ENCODE results near the gene GTF2A2.
"Not testable (repeated sequence)": the region's sequence is repeated elsewhere in the genome, so short reads cannot be mapped to it uniquely, and the experiment has no call there.

The GTF2A2 gene

DNA sequence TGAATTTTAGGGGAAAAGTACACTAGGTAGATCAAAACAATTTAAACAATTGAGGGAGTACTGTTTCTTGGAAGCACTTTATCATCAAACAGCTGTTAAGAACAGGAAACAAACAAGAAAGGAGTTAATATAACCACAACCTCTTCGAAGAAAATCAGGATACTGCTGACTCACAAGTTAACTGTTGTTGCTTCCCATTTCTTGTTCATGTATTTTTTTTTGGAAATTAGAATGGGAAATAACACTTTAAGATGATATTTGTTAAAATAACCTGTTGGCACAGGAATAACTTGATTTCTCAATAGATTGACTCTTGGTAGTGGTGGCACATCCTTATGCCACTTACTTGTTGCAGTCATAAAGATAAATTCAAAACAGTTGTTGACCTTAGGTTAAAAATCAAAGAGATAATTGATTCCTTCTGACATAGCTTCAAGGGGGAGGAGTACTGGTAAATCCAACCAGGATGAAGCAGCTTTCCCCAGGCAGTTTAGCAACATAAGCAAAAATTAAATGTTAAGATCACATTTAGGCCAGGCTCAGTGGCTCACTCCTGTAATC lies 28.5 kb upstream of the GTF2A2 start:
- no peak for DNase-seq
- Mint-ChIP-seq H3K27ac (peak overlapping the region in 1 of 2 donors; percentile 53), H3K9me3 (no peaks in the 10 kb centered on the region), H3K27me3 (no peaks in the 10 kb centered on the region), H3K4me1 (peaks cover 44% of the 10 kb centered on the region), H3K4me3 (peak overlapping the region; percentile 64 to 77)
- ATAC-seq, result no peak

DNA sequence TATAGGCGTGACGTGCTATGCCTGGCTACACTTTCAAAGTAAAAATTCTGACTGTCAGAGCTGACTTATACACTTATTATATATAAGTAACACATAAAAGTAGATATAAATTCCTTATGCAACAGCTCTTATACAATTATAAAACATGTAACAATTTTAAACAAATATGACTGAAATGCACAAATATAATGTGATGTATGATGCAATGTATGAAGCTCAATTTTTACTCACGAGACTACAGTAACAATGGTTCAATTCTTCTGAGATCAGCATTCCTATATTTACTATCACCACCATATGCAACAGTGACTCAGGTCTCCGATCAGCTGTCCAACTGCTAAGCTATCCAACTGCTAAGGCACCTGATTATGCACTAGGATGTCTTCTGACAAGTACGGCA lies 23.6 kb upstream of the GTF2A2 start:
- DNase-seq (no peak), ATAC-seq (no peak)
- no peak overlapping the region for H3K4me3 Mint-ChIP-seq
- no peaks in the 10 kb centered on the region for H3K9me3 Mint-ChIP-seq
- no peaks in the 10 kb centered on the region for H3K27me3 Mint-ChIP-seq
- H3K27ac Mint-ChIP-seq, result no peak overlapping the region
- H3K4me1 Mint-ChIP-seq, result peaks cover 24% of the 10 kb centered on the region

DNA sequence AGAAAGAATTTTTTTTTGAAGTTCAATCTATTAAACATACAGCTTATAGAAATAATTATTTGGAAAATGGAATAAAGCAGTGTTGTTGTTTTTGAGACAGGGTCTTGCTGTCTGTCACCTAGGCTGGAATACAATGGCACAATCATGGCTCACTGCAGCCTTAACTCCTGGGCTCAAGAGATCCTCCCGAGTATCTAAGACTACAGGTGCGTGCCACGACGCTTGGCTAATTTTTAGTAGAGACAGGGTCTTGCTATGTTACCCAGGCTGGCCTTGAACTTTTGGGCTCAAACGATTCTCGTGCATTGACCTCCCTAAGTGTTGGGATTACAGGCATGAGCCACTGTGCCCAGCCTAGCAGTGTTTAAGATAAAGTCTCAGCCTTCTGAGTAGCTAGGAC lies 23.0 kb upstream of the GTF2A2 start:
- H3K27ac Mint-ChIP-seq, result no peak overlapping the region
- no peak for ATAC-seq
- H3K4me1 Mint-ChIP-seq, result peaks cover 19% of the 10 kb centered on the region
- no peak for DNase-seq
- no peaks in the 10 kb centered on the region for H3K9me3 Mint-ChIP-seq
- no peak overlapping the region for H3K4me3 Mint-ChIP-seq
- H3K27me3 Mint-ChIP-seq, result no peaks in the 10 kb centered on the region

DNA sequence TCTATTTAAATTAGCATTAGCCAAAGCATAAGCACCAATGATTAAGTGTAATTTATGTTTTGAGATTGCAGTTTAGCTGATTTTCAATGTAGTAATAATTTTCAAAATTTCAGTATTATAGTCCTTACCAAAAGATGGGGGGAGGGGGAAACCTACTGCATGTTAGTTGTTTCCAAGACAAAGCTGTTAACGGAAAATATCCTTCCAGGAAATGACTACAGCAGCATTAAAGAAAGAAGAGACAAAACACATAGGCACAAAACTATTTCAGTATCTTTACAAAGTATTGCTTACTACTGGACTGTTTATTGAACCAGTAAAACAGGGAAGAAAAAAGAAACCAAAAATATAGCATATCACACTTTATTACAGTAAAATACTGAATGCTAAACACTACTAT lies 21.3 kb upstream of the GTF2A2 start:
- Mint-ChIP-seq H3K4me3 (peak overlapping the region in 1 of 2 donors; percentile 12), H3K4me1 (peaks cover 15% of the 10 kb centered on the region), H3K9me3 (no peaks in the 10 kb centered on the region), H3K27ac (no peak overlapping the region), H3K27me3 (no peaks in the 10 kb centered on the region)
- DNase-seq (no peak), ATAC-seq (no peak)

DNA sequence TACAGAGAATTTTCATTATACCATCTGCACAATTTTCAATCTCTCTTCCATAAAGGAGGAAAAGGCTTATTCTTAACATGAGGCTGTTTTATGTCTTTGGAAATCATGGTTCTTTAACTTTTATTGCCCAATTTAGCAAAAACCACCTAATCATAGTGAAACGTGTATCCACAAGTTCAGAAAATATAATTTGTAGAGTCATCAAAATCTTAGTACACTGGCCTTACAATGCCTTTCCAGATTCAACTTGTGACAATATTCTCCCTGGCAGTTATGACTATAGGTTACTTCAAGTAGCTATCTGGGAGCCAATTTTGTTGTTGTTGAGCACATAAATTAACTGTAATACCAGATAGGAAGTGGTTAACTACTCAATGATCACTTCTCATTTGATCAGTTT lies 20.9 kb upstream of the GTF2A2 start:
- Mint-ChIP-seq H3K4me1 (peaks cover 12% of the 10 kb centered on the region), H3K27ac (no peak overlapping the region), H3K27me3 (no peaks in the 10 kb centered on the region), H3K9me3 (no peaks in the 10 kb centered on the region), H3K4me3 (no peak overlapping the region)
- ATAC-seq, result no peak
- no peak for DNase-seq

DNA sequence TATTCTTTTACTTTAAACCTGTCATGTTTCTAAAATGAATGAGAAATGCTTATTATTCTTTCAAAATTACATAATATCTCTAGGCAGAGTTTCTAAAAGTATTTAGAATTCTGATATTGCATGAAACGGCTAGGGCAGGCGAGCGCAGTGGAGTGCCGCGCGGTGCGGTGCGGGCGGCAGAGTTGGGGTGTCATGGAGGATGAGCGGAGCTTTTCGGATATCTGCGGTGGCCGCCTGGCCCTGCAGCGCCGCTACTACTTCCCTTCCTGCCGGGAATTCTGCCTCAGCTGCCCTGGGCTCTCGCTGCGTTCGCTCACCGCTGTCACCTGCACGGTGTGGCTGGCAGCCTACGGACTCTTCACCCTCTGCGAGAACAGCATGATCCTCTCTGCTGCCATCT lies 19.2 kb upstream of the GTF2A2 start:
- Mint-ChIP-seq H3K27ac (no peak overlapping the region), H3K4me3 (no peak overlapping the region), H3K4me1 (peaks cover 9% of the 10 kb centered on the region), H3K9me3 (no peaks in the 10 kb centered on the region), H3K27me3 (no peaks in the 10 kb centered on the region)
- DNase-seq (no peak), ATAC-seq (no peak)

DNA sequence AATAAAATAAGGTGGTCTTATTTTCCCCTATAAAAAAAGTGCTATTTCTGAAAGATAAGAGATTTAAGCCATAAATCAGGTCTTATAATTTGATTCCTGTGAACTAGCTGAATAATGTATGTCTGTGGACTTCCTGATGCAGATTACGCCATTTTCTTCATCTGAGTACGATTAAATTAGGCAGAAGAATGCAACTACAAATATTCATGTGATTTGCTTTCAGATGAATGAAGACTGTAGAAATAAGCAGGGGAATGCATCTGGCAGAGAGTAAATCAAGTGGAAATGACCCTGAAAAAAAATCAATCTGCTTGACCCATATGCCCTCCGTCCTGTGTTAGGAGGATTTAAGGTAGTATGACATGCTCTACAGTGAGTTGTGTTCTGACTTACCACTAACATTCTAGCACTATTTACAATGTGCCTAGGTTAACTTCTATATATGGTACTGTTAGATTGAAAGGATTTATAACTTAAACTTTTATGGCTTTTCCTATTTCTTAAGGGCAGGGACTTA lies 17.1 kb upstream of the GTF2A2 start:
- Mint-ChIP-seq H3K27me3 (no peaks in the 10 kb centered on the region), H3K4me1 (peaks cover 3% of the 10 kb centered on the region), H3K9me3 (no peaks in the 10 kb centered on the region), H3K4me3 (no peak overlapping the region), H3K27ac (peak overlapping the region in 1 of 2 donors; percentile 59)
- no peak for DNase-seq
- no peak for ATAC-seq

DNA sequence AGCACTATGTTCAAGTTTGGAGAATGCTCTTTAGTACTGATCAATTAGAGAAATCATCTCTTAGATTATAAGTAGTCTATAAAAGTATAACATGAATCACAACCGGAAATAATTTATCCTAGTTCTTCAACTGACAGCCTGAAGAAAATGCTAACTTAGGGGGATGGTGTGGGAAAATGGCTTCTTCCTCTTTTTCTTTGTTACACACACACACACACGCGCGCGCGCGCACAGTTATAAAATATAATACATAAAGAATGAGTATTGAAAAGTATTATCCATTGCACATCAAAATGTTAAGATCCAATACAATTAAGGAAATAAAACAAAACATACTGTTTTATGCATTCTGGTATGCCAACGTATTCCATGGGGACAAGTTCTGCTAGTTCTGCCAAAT lies 11.2 kb upstream of the GTF2A2 start:
- H3K27ac Mint-ChIP-seq, result no peak overlapping the region
- no peaks in the 10 kb centered on the region for H3K9me3 Mint-ChIP-seq
- ATAC-seq (no peak), DNase-seq (no peak)
- no peaks in the 10 kb centered on the region for H3K4me1 Mint-ChIP-seq
- H3K27me3 Mint-ChIP-seq, result no peaks in the 10 kb centered on the region
- H3K4me3 Mint-ChIP-seq, result no peak overlapping the region

DNA sequence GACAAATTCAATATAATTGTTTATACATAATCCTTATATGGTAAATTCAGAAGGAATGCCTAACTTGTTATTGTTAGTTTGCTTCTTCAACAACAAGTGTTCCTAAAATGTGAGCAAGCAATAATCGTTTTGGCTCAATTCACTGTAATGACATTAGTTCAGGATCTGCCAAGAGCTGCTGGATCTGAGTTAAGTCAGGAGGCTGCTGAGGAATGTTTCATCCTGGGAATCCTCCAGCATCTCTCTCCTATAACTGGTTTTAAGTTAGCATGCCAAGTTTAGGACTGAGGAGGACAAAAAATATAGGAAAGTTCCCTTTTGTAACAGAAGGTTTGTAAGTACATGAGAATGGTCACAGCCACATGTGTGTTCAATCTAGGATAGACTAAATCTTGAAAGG lies 4.9 kb upstream of the GTF2A2 start:
- ATAC-seq (no peak), DNase-seq (no peak)
- no peak overlapping the region for H3K4me3 Mint-ChIP-seq
- no peaks in the 10 kb centered on the region for H3K27me3 Mint-ChIP-seq
- H3K27ac Mint-ChIP-seq, result no peak overlapping the region
- H3K4me1 Mint-ChIP-seq, result peaks cover 6% of the 10 kb centered on the region
- H3K9me3 Mint-ChIP-seq, result no peaks in the 10 kb centered on the region

DNA sequence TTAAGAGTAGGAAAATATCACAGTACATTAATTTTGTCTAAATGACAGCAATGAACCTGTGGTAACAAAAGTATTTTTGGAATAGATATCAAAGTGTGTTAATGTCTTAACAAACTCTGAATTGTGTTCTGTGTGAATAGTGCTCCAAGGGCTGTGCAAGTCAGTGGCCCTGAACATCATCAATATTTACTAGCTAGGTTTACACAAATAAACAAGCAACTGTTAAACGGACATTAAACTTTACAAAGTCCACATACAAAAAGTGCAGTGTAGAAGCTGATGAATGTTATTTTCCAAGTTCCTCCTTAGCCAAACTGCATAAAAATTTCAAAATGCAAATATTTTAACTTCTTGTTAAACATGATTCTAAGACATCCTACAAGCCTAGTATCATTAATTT lies 2.1 kb upstream of the GTF2A2 start:
- no peak overlapping the region for H3K27ac Mint-ChIP-seq
- peaks cover 6% of the 10 kb centered on the region for H3K4me1 Mint-ChIP-seq
- H3K4me3 Mint-ChIP-seq, result no peak overlapping the region
- no peaks in the 10 kb centered on the region for H3K27me3 Mint-ChIP-seq
- DNase-seq (no peak), ATAC-seq (no peak)
- H3K9me3 Mint-ChIP-seq, result no peaks in the 10 kb centered on the region

DNA sequence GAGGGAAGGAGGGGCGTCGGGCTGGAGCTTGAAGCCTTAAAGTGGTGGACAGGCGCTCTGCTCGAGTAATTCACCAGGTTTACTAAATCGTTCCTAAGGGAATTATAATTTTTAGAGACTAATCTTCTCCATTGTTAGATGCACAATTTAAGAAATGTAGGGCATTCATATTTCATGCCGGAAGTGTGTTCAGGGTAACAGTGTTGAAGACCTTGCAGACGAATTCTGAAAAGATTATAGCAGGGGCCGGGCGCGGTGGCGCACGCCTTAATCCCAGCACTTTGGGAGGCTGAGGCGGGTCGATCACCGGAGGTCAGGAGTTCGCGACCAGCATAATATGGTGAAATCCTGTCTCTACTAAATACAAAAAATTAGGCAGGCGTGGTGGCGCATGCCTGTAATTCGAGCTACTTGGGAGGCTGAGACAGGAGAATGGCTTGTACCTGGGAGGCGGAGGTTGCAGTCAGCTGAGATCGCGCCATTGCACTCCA lies 365 bp upstream of the GTF2A2 start:
- peak; percentile 26 for ATAC-seq
- Mint-ChIP-seq H3K27ac (peak overlapping the region in 1 of 2 donors; percentile 36), H3K4me3 (no peak overlapping the region), H3K4me1 (peaks cover 6% of the 10 kb centered on the region), H3K27me3 (no peaks in the 10 kb centered on the region), H3K9me3 (no peaks in the 10 kb centered on the region)
- no peak for DNase-seq

DNA sequence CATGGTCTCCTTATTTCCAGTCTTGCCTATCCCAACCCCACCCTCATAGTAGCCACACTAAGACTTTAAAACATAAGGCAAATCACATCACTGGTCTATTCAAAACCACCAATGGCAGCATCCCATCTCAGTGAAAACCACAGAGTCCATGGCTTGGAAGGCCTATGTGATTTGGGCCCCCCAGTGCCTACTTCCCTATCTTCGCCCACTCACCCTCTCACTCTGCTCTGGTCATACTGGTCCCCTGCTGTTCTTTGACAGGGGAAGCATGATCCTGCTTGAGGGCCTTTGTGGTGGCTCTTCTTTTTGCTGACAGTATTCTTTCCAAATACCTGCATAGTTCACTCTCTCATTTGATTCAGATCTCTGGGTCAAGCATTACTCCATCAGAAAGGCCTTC lies 3.3 kb downstream of the GTF2A2 start:
- Mint-ChIP-seq H3K4me3 (no peak overlapping the region), H3K4me1 (peaks cover 6% of the 10 kb centered on the region), H3K9me3 (no peaks in the 10 kb centered on the region), H3K27me3 (no peaks in the 10 kb centered on the region), H3K27ac (no peak overlapping the region)
- no peak for ATAC-seq
- no peak for DNase-seq

DNA sequence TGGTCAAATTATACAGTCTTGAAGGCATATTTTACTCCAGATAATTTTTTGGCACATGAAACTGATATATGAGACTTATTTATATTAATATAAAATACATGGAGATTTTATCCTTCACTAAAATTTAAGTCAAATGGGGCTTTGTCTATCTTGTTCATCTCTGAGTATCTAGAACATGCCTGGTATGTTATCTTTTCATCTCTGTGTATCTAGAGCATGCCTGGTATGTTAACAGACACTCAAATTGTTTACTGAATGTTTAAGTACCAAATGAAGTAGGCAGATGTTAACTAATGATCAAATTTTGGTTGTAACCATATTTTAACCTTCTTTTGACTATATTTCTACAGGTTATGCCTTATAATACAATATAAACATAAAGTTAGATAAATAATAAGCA lies 7.7 kb downstream of the GTF2A2 start:
- DNase-seq, result no peak
- no peak for ATAC-seq
- H3K4me1 Mint-ChIP-seq, result no peaks in the 10 kb centered on the region
- no peak overlapping the region for H3K4me3 Mint-ChIP-seq
- H3K27ac Mint-ChIP-seq, result no peak overlapping the region
- H3K27me3 Mint-ChIP-seq, result no peaks in the 10 kb centered on the region
- no peaks in the 10 kb centered on the region for H3K9me3 Mint-ChIP-seq

DNA sequence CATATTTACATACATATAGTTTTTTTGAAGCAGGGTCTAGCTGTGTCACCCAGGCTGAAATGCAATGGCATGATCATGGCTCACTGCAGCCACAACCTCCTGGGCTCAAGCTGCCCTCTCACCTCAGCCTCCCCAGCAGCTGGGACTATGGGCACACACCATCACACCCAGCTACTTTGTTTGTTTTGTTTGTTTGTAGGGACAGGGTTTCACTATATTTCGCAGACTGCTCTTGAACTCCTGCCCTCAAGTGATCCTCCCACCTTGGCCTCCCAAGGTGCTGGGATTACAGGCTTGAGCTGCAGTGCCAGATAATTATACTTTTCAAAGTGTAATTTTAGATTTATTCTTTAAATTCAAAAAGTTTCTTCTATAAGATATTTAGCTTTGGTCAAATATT lies 10.2 kb downstream of the GTF2A2 start:
- DNase-seq, result no peak
- no peak overlapping the region for H3K27ac Mint-ChIP-seq
- no peaks in the 10 kb centered on the region for H3K4me1 Mint-ChIP-seq
- no peak overlapping the region for H3K4me3 Mint-ChIP-seq
- no peaks in the 10 kb centered on the region for H3K9me3 Mint-ChIP-seq
- ATAC-seq, result no peak
- no peaks in the 10 kb centered on the region for H3K27me3 Mint-ChIP-seq

DNA sequence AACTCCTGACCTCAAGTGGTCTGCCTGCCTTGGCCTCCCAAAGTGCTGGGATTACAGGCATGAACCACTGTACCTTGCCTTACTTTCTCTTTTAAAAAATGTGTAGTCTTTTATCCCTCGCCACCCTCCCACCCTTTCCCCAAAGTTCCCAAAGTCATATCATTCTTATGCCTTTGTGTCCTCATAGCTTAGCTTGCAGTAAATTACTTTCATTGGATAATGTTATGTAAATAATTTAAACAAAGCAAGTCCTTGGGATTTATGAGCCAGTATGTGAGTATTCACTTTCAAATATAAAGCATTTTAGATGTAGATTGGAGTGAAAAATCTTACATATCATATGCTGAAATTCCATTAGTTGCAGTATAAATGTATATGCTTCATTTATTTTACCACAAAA lies 11.0 kb downstream of the GTF2A2 start:
- no peak for ATAC-seq
- H3K4me1 Mint-ChIP-seq, result no peaks in the 10 kb centered on the region
- no peak overlapping the region for H3K27ac Mint-ChIP-seq
- H3K9me3 Mint-ChIP-seq, result no peaks in the 10 kb centered on the region
- no peaks in the 10 kb centered on the region for H3K27me3 Mint-ChIP-seq
- DNase-seq, result no peak
- H3K4me3 Mint-ChIP-seq, result no peak overlapping the region

DNA sequence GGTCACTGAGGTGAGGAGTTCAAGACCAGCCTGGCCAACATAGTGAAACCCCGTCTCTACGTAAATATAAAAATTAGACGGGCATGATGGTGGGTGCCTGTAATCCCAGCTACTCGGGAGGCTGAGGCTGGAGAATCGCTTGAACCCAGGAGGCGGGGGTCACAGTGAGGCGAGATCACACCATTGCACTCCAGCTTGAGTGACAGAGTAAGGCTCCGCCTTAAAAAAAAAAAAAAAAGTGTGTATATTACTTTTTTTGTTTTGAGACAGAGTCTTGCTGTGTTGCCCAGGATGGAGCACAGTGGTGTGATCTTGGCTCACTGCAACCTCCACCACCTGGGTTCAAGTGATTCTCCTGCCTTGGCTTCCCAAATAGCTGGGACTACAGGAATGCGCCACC lies 11.5 kb downstream of the GTF2A2 start:
- ATAC-seq, H3K4me3 Mint-ChIP-seq, DNase-seq, H3K27ac Mint-ChIP-seq, H3K4me1 Mint-ChIP-seq, H3K9me3 Mint-ChIP-seq, H3K27me3 Mint-ChIP-seq: not testable (repeated sequence)

DNA sequence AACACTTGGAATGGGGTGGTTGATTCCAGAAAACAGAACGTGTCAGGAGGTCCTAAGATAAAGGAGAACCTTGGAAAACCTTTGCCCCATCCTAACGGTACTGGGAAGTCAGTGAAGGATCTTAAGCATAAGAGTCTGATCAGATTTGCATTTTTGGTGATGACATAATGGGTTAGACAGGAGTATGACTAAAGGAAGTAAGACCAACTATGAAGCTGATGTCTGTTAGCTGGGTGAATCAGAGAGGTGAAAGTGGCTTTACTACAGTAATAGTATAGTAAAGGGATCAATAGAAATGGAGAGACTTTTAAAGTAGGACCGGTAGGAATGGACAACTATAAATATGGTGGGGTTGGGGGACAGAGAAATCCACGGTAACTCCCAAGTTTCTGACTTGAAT lies 12.6 kb downstream of the GTF2A2 start:
- no peak overlapping the region for H3K4me3 Mint-ChIP-seq
- peak overlapping the region in 1 of 2 donors; percentile 44 for H3K27ac Mint-ChIP-seq
- no peaks in the 10 kb centered on the region for H3K4me1 Mint-ChIP-seq
- no peaks in the 10 kb centered on the region for H3K9me3 Mint-ChIP-seq
- ATAC-seq (no peak), DNase-seq (no peak)
- H3K27me3 Mint-ChIP-seq, result no peaks in the 10 kb centered on the region

Measured in stimulated activated naive CD8-positive, alpha-beta T cell treated with anti-CD3 and anti-CD28 coated beads, Interleukin-15, amount 100 ng/mL, for 72 hours (primary cell).